Measurements from ENCODE around the gene NR1I2.

DNA sequence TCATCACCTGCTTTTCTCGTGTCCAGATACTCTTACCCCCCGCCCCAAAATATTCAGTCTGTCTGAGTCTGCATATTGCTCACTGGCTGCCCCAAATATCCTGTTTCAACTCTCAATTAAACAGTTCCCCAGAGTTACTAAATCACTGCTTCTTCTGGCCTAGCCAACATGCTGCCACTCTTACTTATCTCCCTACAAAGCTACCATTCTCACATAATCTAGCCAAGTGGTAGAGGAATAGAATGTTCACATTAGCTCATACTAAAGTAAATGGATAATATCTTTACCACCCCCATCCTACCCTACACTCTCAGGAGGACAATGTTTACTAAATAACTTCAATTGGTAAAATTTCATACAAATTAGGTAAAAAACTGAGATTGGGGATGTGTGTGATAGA lies 77.8 kb downstream of the NR1I2 start:
- no peak for TF ChIP-seq EZH2 (IDR thresholded peaks at IDR 0.05)
- TF ChIP-seq, protein P1, sequence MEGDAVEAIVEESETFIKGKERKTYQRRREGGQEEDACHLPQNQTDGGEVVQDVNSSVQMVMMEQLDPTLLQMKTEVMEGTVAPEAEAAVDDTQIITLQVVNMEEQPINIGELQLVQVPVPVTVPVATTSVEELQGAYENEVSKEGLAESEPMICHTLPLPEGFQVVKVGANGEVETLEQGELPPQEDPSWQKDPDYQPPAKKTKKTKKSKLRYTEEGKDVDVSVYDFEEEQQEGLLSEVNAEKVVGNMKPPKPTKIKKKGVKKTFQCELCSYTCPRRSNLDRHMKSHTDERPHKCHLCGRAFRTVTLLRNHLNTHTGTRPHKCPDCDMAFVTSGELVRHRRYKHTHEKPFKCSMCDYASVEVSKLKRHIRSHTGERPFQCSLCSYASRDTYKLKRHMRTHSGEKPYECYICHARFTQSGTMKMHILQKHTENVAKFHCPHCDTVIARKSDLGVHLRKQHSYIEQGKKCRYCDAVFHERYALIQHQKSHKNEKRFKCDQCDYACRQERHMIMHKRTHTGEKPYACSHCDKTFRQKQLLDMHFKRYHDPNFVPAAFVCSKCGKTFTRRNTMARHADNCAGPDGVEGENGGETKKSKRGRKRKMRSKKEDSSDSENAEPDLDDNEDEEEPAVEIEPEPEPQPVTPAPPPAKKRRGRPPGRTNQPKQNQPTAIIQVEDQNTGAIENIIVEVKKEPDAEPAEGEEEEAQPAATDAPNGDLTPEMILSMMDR (IDR thresholded peaks at IDR 0.05): no peak
- no peak for TF ChIP-seq EZH2phosphoT487 (IDR thresholded peaks at IDR 0.05)
